ENCODE results near the gene RAD50.
"Not testable (repeated sequence)": the region's sequence is repeated elsewhere in the genome, so short reads cannot be mapped to it uniquely, and the experiment has no call there.

The RAD50 gene

DNA sequence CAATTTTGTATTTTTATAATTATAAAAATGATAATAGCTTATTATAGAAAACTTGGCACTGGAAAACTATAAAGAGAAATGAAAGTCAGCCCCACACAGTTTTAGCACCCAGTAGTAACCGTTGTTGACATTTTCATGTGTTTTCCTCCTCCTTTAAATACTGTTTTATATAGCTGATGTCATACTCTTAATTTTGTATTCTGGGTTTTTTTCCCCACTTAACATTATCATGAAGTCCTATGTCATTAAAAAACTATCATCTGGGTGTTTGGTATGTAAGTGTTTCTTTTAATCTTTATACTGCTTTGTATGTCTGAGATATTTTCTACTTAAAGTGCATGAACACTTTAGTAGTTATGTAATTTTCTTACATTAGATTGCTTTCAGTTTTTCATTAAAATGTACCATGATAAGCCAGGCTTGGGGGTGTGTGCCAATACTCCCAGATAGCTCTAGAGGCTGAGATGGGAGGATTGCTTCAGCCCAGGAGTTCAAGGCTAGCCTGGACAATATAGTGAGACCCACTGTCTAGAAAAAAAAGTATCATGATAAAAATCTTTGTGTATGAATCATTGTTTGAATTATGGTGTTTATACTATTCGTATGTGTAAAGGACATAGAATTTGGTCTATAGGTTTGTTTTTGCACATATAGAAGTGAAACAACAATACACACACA, 2.7 kb downstream of the RAD50 start:
- FAIRE-seq = no peak

GRCh38 chr5:132561601-132562000, 4.8 kb downstream of the RAD50 start:
- FAIRE-seq = no peak

DNA sequence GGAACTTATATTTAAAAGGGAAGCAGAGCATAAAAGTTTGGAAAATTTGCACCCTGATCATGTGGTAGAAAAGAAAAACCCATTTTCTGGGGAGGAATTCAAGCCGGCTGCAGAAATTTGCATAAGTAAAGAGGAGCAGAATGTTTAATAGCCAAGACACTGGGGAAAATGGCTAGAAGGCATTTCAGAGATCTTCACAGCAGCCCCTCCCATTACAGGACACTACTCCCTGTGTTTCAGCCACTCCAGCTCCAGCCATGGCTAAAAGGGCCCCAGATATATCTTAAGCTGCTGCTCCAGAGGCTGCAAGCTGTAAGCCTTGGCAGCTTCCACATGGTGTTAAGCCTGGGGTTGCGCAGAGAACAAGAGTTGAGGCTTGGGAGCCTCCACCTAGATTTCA, 7.8 kb downstream of the RAD50 start:
- FAIRE-seq = not testable (repeated sequence)

DNA sequence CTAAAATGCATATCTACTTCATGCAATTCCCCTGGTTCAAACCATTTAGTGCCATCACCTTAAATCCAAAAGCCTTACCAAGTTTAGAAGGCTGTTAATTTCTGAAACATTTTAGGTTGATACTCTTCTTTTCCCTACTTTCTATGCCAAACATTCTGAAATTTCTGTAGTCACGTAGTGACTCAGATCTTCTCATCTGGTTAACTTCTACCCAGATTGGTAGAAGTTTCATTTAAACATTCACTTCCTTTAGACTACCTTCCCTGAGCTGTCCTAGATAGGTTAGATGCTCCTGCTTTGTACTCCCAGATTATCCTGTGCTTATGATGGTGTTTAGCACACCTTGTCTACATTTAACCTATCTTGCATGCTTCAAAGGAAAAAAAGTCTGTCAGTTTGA, 9.9 kb downstream of the RAD50 start:
- no peak for FAIRE-seq

DNA sequence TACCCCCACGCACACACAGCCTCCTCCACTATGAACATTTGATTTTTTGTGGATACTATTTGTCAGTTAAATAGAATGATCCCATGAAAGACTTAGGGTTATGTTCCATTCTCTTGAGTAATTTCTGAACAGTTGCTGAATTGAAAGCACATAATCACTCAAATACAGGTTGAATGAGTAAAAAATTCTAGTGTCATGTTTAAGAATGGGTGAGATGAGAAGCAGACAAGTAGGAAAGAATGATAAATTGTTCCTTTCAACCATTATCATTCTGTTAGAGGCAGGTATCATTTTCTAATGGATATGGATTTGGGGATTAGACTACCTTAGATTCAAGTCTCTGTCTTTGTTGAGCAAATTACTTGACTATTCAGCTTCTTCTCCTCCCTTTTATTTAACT, 19.3 kb downstream of the RAD50 start:
- no peak for FAIRE-seq

DNA sequence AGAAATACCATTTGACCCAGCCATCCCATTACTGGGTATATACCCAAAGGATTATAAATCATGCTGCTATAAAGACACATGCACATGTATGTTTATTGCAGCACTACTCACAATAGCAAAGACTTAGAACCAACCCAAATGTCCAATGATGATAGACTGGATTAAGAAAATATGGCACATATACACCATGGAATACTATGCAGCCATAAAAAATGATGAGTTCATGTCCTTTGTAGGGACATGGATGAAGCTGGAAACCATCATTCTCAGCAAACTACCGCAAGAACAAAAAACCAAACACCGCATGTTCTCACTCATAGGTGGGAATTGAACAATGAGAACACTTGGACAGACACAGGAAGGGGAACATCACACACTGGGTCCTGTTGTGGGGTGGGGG, 27.8 kb downstream of the RAD50 start:
- not testable (repeated sequence) for FAIRE-seq

DNA sequence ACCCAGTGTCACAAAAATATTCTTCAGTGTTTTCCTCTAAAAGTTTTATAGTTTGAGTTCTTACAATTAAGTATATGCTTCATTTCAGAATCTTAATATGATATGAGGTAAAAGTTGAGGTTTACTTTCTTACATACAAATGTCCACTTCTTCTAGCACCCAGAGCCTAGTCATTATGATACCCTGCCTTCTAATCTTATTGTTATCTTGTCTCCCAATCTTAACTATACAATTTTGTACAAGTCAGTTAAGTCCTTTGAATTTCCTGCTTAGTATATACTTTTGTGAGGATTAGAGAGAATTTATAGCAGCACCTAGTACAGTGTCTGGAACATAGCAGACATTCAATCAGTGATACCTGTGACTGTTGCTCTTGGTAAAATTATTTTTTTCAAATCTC, 29.3 kb downstream of the RAD50 start:
- no peak for FAIRE-seq

DNA sequence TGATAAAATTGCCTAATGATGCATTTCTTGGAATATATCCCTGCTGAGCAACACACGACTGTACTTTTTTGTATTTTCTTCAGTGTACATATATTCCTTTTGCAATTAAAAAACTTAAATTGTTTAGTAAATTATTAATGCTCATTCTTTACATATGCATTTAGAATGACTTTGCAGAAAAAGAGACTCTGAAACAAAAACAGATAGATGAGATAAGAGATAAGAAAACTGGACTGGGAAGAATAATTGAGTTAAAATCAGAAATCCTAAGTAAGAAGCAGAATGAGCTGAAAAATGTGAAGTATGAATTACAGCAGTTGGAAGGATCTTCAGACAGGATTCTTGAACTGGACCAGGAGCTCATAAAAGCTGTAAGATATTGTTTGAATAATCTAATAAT, 32.7 kb downstream of the RAD50 start:
- no peak for FAIRE-seq

GRCh38 chr5:132591145-132591544, 34.4 kb downstream of the RAD50 start:
- FAIRE-seq = no peak

DNA sequence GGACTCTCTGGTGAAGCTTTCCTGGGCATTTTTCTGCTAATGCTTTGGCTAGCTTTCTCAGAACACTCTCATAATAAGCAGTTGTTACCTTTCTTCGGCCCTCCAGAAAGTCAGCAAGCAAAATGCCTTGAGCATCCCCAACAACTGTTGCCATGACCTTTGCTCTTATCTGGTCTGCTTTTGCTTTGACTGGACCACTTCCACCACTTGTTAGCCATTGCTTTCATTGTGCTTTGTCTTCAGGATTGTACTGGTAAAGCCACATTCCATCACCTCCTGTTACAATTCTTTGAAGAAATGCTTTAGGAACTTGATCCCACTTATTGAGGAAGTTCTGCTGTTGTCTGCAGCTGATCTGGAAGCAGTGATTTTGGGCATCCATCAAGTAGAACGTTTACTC, 35.7 kb downstream of the RAD50 start:
- FAIRE-seq = no peak

DNA sequence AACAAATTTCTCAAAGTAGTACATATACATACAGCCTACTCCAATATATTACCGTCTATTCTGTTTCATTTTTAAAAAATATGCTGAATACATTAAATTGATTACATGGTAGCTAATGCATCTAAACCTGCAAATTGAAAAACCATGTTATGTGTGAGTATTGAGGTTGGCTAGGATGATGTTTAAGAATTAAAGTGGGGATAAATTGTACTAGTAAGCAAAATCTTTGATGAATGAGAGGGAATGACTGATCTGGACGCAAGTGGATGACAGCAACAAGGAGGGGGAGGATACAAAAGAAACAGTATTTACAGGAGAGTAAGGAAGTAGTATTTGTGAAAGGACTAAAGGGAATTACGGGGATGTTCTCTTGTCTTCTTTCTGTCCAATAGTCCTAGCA, 37.4 kb downstream of the RAD50 start:
- no peak for FAIRE-seq

DNA sequence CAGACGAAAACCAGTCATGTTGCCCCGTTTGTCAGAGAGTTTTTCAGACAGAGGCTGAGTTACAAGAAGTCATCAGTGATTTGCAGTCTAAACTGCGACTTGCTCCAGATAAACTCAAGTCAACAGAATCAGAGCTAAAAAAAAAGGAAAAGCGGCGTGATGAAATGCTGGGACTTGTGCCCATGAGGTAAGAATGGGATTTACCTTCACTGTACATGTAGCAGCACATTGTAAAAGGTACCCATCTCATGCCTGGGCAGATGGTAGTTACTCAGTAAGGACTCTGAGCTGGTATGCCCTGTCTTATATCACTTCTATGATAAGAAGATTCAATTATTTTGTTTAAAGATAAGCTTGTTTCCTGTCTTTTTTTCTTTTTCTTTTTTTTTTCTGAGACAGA, 38.8 kb downstream of the RAD50 start:
- FAIRE-seq = no peak

DNA sequence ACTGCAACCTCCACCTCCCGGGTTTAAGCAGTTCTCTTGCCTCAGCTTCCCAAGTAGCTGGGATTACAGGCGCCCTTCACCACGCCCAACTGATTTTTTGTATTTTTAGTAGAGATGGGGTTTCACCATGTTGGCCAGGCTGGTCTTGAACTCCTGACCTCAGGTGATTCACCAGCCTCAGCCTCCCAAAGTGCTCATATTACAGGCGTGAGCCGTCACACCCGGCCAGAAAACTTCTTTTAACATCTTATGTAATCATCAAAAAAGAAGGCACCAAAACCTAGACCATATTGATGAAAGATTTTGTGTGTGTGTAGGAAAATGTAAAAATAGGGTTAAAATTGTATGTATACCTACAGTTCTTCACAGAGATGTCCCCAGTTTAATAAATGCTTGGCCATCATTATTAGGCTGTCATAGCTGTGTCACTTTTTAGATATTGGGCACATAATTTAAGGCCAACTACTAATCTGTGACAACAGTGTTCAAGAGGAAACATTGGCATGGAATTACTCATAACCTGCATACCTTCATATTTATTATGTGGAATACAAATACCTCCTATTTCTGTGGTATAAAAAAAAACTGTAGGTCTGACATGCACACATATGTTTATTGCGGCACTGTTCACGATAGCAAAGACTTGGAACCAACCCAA, 44.4 kb downstream of the RAD50 start:
- no peak for FAIRE-seq

DNA sequence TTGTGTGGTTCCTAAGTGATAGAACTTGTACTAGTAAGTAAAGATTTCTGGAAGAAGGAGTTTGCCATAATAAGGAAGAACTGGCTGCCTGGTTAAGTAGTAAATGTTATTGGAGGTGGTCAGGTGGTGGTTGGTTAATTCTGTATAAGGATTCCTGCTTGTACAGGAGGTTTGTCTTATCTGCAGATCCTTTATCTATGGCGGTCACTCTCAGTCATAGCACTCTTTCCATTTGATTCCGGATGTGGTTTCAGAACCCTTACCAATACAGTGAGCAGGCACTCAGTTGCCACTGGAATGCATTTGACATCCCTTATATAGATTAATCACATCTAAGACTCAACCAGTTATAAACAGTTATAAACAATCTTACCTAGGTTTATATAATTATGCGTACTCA, 50.3 kb downstream of the RAD50 start:
- no peak for FAIRE-seq

- no peak for FAIRE-seq
Measured at GRCh38 chr5:132608107-132608506, 51.3 kb downstream of the RAD50 start.

DNA sequence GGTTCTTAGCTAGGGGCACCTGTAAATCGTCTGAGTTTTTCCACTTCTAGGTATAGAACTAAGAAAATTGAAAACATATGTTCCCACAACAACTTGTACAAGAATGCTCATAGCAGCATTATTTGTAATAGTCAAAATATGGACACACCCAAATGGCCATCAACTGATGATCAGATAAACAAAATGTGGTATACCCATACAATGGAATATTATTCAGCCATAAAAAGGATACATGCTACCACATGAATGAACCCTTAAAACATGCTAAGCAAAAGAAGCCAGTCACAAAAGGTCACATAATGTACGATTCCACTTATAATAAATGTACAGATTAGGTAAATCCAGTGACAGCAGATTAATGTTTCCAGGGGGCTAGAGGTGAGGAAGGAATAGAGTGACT, 55.2 kb downstream of the RAD50 start:
- no peak for FAIRE-seq

GRCh38 chr5:132612846-132613245, 56.1 kb downstream of the RAD50 start:
- no peak for FAIRE-seq

DNA sequence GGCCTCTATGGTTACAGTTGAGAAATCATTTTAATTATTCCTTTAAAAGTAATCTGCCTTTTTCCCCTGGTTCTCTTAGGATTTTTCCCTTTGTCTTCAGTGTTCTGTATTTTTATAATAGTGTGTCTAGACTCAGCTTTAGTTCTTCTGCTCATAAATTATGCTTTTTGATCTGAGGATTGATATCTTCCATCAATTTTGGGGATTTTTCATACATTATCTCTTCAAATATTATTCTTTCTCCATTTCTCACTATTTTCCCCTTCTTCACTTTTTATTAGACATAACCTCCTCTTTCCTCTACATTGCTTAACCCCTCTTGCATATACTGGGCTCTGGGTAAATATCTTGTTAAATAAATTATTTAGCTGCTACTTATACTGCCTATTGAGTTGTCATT, 64.9 kb downstream of the RAD50 start:
- FAIRE-seq = no peak

GRCh38 chr5:132622608-132623007, 65.8 kb downstream of the RAD50 start:
- no peak for FAIRE-seq

GRCh38 chr5:132627470-132627869, 70.7 kb downstream of the RAD50 start:
- FAIRE-seq = no peak

DNA sequence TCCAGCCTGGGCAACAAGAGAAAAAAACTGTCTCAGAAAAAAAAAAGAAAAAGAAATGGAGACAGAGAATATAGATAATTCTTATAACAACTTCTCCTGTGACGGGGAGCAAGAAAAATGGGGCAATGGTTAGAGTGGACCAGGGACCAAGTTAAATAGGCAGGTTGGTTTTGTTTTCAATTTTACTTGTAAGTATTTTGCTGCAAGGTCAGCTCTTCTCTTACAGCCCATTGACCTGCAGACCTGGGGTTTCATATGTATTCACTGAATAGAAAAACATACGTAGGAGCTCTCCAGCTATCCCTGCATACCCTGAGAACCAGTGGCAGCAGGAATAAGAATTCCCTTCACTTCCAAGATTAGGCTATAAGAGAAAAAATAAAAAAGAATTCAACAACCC, 72.0 kb downstream of the RAD50 start:
- FAIRE-seq = no peak

DNA sequence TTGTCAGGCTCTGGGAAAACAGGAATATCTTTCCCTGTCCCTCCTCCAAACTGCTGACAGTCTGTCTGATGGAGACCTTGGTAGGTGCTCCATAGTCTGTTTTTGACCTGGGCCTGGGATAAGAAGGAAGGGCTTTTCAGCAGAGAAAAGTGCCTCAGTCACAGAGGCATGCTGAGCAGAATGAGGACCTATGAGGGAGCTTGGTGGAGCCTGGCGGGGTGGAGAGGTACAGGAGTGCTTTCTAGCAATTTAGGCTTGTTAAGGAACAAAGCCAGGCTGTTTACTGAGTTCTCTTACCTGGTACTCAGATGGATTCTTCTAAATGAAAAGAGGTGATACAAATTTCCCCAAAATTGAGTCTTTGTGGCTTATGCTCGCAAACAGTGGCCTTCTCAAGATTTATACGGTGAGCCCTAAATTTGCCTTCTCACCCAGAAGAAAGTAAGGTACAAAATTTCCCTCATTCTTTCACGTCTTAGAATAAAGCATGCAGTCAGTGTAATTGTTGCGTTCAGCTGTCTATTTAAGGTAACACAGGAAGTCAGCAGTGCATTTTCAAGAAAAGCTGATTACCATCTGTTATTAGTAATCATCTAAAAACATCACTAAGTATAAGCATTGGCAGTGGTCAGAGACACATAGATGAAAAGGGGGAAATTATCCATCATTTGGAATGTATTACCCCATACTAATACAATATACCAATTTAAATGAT, 72.6 kb downstream of the RAD50 start:
- no peak for FAIRE-seq

GRCh38 chr5:132633587-132633986, 76.8 kb downstream of the RAD50 start:
- FAIRE-seq = not testable (repeated sequence)

DNA sequence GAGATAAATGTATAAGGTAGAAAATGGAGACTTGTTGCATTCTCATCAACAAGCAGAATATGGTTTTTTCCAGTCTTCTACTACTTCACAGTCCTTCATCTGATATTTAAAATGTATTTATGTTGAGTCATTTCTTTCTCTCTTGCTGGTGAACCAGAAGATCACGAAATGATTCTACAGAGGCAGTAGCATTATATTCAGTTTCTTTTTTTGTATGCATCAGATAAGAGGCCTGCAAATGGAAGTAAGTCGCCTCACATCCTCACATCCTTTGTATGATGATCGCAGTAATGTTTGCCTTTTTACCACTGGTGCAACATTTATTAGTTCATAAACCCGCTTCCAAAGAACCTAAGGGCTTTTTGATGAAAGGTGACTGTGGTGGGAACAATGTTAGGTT, 79.1 kb downstream of the RAD50 start:
- FAIRE-seq = no peak

Data from colon (tissue), 2 donors.